ENCODE data around the gene ANKS6. TPM values are rescaled to one million over a fixed set of nuclear protein-coding genes. Genes with fewer than 3 reads are reported as not detected.

ANKS6 gene
- total RNA-seq, 1 donor from 2014 or later = 17.2 TPM

GRCh38 chr9:98783518-98784226 lies 12.7 kb downstream of the ANKS6 start:
- DNase-seq (ENCODE audit: low spot score) = no peak
- no peak overlapping the region for H3K4me3 Mint-ChIP-seq (ENCODE audit: unreplicated experiment)
- no peaks in the 10 kb centered on the region for H3K9me3 Mint-ChIP-seq (ENCODE audit: unreplicated experiment)
- peaks cover 7% of the 10 kb centered on the region for H3K36me3 Mint-ChIP-seq (ENCODE audit: low read depth, unreplicated experiment)
- peaks cover 5% of the 10 kb centered on the region for H3K4me1 Mint-ChIP-seq (ENCODE audit: unreplicated experiment)
- H3K27ac Mint-ChIP-seq (ENCODE audit: unreplicated experiment) = no peak overlapping the region
- no peaks in the 10 kb centered on the region for H3K27me3 Mint-ChIP-seq (ENCODE audit: unreplicated experiment)
- no peak for TF ChIP-seq CTCF (IDR thresholded peaks at IDR 0.05; ENCODE audit: unreplicated experiment)

GRCh38 chr9:98781588-98782383 lies 14.6 kb downstream of the ANKS6 start:
- H3K4me3 Mint-ChIP-seq (ENCODE audit: unreplicated experiment) = no peak overlapping the region
- H3K27me3 Mint-ChIP-seq (ENCODE audit: unreplicated experiment) = peaks cover 2% of the 10 kb centered on the region
- H3K9me3 Mint-ChIP-seq (ENCODE audit: unreplicated experiment) = no peaks in the 10 kb centered on the region
- peaks cover 11% of the 10 kb centered on the region for H3K4me1 Mint-ChIP-seq (ENCODE audit: unreplicated experiment)
- no peak for DNase-seq (ENCODE audit: low spot score)
- no peak overlapping the region for H3K27ac Mint-ChIP-seq (ENCODE audit: unreplicated experiment)
- peaks cover 7% of the 10 kb centered on the region for H3K36me3 Mint-ChIP-seq (ENCODE audit: low read depth, unreplicated experiment)
- no peak for TF ChIP-seq CTCF (IDR thresholded peaks at IDR 0.05; ENCODE audit: unreplicated experiment)

DNA sequence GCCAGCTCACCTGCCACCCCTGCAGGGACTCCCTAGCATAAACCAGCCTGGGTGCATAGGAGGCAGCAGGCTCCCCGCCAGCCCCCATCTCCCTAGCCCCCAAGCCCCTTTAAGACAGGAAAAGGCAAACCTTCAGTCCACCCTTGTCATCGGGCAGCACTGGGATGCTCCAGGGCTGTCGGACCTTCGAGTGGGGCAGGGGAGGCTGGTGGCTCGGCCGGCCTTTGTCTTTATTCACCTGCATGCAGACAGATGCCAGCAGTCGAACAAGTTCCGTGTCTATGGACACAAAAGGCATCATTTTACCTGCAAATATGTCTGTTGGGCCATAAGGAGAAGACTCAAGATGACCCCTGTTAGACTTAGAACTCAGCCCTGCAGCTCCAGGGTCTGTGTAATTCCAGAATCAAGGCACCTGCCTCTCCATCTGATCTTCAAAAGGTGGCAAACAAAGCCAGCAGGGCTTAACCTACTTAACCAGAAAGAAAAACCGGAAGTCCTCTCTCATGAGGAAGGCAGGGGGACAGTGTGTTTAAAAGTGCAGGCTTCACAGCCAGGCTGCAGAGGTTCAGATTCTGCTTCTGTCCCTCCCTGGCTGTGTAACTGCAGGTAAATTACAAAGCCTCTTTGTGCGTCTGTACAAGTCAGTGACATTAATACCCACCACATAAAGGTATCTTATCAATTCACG lies 16.2 kb downstream of the ANKS6 start:
- TF ChIP-seq CTCF (IDR thresholded peaks at IDR 0.05; ENCODE audit: unreplicated experiment) = no peak
- no peak overlapping the region for H3K27ac Mint-ChIP-seq (ENCODE audit: unreplicated experiment)
- H3K27me3 Mint-ChIP-seq (ENCODE audit: unreplicated experiment) = peaks cover 2% of the 10 kb centered on the region
- peaks cover 7% of the 10 kb centered on the region for H3K36me3 Mint-ChIP-seq (ENCODE audit: low read depth, unreplicated experiment)
- no peak overlapping the region for H3K4me3 Mint-ChIP-seq (ENCODE audit: unreplicated experiment)
- peaks cover 11% of the 10 kb centered on the region for H3K4me1 Mint-ChIP-seq (ENCODE audit: unreplicated experiment)
- no peaks in the 10 kb centered on the region for H3K9me3 Mint-ChIP-seq (ENCODE audit: unreplicated experiment)
- no peak for DNase-seq (ENCODE audit: low spot score)

- Mint-ChIP-seq H3K27ac (ENCODE audit: unreplicated experiment) (peak overlapping the region; percentile 49), H3K27me3 (ENCODE audit: unreplicated experiment) (peaks cover 2% of the 10 kb centered on the region), H3K4me1 (ENCODE audit: unreplicated experiment) (peaks cover 11% of the 10 kb centered on the region), H3K4me3 (ENCODE audit: unreplicated experiment) (no peak overlapping the region), H3K9me3 (ENCODE audit: unreplicated experiment) (no peaks in the 10 kb centered on the region), H3K36me3 (ENCODE audit: low read depth, unreplicated experiment) (peaks cover 3% of the 10 kb centered on the region)
- TF ChIP-seq CTCF (IDR thresholded peaks at IDR 0.05; ENCODE audit: unreplicated experiment) = no peak
- DNase-seq (ENCODE audit: low spot score) = no peak
Measured at GRCh38 chr9:98778711-98779530, 17.4 kb downstream of the ANKS6 start.
